GM18858 (cell line): ENCODE data around the gene LACTB.

Experiments used
- ATAC-seq: cut with Tn5 transposase; IDR thresholded peaks from one replicate; pipeline ENCODE4 v1.9.1; 2021; ENCODE audit not compliant: unreplicated experiment

The LACTB gene, protein sequence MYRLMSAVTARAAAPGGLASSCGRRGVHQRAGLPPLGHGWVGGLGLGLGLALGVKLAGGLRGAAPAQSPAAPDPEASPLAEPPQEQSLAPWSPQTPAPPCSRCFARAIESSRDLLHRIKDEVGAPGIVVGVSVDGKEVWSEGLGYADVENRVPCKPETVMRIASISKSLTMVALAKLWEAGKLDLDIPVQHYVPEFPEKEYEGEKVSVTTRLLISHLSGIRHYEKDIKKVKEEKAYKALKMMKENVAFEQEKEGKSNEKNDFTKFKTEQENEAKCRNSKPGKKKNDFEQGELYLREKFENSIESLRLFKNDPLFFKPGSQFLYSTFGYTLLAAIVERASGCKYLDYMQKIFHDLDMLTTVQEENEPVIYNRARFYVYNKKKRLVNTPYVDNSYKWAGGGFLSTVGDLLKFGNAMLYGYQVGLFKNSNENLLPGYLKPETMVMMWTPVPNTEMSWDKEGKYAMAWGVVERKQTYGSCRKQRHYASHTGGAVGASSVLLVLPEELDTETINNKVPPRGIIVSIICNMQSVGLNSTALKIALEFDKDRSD

DNA sequence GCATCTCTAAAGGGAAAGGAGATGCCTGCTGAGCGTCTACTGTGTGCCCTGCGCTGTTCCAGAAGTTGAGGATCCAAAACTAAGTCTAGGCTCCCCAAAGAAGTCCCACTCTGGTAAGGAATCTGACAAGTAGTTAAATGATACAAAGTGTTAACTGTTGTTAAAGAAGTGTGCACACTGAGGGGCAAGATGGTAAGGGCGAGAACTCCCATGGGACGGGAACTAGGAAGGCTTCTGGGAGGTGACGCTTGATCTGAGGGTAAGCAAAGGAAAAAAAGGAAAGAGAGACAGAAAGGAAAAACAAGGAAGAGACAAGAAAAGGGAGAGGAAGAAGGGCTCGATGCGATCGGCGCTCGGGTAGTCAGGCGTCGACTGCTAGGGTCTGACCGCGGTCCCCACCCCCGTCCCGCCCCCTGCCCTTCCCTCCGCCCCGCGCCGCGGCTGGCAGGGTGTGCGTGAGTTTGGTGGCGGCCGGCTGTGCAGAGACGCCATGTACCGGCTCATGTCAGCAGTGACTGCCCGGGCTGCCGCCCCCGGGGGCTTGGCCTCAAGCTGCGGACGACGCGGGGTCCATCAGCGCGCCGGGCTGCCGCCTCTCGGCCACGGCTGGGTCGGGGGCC is at the start of gene LACTB:
Gene LACTB (plus strand): TSS at position 480 of the 620 bp plus-strand sequence. CDS start 11 bp downstream, at position 491.
- ATAC-seq: peak; percentile 60

DNA sequence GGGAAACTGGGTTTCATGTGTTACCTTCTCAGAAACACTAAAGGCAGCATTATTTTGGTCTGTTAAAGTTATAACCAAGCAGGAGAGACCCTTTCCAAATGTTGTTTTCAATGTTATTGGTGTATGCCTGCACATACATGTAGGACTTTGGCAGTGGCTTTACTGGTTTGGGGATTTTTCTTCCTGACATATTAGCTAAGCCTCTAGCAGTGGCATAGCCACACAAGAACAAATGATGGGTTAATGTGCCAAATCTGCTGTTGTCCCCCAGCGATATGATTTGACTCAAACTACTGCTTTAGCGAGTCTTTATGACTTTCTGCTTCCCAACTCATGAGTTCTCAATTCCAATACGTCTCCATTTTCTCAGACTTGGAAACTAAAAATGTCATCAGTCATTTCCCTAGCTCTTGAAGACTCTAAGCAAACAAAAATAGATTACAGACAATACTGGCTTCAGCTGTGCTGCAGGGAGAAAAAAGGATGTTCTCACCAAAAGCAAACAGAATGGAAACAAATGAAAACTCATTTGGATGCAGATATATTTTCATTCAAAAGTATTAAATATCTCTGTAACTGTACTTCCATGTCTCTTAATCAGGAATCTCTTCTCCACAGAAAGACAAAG is 49.5 kb upstream of the LACTB start:
- no peak for ATAC-seq

DNA sequence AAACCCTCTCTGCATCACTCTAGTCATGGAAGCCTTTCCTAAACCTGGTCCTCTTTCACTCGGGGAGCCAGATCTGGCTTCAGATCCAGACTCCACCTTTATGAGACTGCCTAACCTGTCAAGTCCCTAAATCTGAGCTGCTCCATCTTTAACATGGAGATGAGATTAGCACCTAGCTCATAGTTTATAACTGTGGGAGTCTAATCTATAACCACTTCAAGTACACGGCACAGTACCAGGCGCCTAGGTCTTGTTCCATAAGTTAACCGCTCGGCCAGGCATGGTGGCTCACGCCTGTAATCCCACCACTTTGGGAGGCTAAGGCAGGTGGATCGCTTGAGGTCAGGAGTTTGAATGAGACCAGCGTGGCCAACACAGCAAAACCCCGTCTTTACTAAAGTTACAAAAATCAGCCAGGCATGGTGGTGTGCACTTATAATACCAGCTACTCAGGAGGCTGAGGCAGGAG is 48.8 kb upstream of the LACTB start:
- ATAC-seq: no peak

DNA sequence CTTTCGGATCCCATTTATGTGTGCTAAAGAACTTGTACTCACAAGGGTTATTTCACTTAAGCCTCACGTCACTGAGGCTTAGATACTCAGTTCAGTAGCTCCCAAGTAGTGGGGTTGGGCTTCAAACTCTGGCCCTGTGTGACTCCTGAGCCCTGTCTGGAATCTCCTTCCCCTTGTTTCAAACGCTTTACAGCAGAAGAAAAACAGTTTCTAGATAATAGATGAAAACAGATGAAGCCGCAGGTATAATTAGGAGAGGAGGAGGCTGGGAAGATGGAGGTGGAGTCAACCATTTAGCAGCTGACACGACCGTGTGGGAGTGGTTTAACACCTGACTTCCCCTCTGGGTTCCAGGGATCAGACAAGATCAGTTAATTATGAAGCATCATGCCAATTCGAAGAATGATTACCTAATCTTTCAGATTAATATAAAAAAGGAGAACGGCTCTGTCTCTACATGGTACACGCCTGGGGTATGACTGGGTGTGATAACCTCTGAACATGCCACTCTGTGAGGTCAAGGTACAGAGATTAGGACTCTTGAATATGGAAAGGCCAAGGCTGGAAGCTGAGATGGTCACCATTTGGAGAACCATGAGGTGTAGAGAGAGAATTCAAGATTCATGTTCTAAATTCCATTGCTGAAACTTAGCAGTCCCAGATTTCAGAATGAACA is 48.0 kb upstream of the LACTB start:
- ATAC-seq: no peak

DNA sequence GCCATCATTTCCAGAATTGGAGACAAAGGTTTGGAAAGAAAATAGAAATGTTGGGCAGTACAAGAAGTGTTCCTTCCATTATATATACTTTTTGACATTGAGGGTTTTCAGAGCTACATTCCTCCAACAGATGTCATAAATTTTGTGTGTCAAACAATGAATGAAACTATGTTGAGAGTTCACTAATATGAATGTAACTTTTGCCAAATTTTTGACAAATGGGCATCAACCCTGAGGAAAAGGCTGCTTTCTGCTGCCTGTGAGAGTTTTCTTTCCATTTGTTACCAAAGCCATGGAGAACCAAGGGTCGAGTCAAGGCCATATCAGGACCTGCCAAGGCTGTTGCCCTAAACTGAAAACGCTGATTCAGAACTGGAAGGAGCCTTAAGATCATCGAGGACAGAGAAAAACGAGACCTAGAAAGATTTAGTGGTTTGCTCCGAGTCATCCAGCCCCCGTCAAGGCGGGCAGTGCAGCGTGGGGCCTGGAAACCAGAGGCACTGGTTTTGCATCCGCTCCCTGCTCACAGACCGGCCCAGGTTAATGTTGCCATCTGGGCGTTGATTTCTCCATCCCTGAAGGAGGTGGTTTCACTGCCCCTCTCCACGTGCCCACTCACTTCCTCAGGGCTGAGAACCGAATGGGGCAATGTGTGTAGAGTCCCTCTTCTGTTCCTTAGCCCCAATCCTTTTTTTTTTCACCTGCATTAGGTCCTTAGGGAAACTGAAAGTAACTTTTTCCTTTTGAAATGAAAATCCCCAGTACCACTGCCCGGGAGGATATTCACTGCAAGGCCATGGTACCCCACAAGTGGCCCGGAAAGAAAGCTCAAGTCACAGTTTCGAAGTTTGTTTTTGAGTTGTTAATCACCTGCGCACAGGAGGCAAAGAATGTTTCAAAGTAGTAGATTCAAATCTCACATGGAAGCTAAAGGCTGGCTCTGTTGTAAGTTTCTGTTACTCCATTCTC is 46.4 kb upstream of the LACTB start:
- no peak for ATAC-seq

DNA sequence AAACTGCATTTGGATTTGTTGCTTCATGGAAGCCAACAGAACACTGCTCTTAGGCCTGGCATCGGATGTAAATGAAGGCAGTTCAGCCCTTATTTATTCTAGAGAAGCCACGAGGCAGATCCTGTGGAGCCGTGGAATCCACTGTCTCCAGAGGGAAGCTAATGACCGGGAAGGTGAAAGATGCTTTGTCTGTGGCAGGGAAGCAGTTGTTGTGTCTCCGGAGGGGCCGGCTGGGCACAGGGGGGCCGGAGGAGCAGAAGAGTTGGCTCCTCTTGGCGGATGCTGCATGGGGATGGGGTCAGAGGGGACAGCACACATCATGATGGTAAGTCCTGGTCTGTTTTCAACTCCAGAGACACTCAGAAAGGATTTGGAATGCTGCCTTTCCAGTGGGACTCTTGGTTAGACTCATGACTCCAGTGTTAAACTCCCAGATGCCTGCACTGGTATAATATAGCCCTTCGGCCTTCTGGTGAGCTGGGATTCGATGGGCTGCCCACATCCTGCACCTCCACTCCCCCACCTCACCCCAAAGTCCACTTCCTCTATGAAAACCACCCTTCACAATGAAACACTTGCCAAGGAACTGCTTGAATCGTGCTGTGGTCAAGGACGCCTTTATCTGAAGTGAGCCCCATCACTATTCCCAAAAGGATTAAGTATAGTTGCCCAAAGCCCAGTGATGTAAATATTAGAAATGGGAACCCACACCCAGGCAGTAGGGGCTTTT is 45.5 kb upstream of the LACTB start:
- ATAC-seq: no peak

DNA sequence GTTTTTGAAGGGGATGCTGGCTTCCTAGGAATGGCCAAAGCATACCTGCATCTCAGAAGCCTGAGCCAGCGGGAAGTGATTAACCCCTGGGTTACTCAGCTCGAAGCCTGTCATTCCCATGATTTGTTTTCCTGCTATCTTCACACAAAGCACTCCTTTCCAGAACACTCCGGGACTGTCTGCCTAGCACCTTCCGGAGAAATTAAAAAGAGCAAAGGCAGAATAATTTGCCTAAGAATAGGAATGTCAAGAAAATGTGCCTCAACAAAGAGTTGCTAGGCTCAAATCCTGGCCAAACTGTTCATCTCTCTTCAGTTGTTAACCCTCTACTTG is 45.0 kb upstream of the LACTB start:
- no peak for ATAC-seq

DNA sequence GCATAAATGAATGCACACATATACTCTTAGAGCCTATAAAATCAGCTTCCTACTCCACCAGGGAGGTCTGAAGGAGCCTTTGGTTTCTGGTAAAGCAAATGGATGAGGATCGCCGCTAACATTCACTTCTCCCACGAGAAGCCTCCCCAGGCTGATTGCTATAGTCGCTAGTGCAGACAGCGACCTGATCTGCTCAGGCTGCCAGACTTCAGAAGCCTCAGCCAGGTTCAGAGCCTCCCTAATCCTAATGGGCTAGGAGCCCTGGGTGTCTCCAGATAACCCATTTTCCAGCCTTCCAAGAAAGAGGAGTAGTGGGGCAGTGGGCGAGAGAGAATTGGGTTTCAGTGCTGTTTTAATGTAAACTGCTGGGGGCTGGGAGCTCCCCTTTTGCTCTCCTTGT is 43.7 kb upstream of the LACTB start:
- ATAC-seq: no peak

DNA sequence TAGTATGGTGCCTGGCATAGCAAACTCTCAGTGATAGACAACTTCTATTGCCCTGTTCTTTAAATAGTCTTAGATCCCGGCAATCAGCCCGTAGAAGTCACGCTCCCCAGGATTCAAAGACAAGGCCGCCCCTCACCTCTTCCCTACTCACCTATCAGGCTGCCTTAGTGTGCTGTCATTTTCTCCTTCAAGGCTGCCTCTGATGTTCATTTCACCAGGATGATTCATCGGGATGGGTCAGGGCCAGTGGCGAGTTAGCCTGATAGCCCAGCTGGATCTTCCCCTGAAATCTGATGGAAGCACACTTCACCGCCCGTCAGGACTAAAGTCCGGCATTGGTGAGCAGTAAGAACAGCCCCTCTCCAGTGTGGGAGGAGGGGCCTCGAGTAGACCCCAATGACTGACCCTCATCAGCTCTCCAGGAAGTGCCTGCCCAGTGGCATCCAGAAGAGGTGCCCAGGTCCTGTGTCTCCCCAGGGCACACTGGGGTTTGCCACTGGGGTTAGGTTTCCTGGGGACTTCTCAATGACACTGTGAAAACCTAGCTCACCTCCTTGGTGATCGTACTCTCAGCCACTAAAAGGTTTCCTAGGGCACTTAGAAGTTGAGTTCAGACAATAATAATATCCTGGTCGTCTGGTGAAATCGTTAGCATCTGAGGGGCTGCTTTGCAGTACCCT is 41.6 kb upstream of the LACTB start:
- ATAC-seq: no peak

DNA sequence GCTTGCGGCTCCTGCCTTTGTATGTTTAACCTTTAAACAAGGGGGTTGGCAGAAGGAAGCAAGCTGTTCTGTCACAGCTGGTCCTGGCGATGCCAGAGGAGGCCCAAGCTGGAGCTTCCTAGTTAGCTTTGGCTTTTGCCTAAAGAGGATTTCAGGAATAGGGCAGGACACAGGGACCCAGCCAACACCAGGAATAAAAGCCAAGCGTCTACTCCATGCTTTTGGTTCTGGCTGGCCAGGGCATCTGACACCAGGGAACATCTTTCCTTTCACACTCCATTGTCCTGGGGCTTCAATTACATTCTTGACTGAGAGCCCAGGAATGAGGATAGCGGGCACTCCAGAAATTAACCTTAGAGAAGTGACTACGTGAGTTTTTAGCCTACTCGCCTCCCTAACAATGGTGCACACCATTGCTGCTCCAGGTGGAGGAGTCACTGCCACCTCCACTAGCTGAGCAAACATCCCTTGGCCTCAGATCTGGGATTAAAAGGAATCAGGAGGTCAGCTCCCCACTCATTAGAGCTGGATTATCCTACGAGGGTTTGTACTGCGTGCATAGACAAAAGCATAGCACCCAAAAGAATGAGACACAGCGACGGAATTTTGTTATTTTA is 40.9 kb upstream of the LACTB start:
- ATAC-seq: no peak

DNA sequence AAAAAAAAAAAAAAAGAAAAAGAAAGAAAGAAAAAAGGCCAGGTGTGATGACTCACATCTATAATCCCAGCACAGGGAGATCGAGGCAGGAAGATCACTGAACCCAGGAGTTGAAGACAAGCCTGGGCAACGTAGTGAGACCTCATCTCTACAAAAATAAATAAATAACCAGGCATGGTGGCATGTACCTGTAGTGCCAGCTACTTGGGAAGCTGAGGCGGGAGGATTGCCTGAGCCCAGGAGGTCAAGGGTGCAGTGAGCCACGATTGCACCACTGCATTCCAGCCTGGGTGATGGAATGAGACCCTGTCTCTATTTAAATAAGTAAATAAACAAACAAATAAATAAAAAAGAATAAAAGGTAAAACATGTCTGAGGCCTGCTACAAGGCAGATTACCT is 39.3 kb upstream of the LACTB start:
- no peak for ATAC-seq

DNA sequence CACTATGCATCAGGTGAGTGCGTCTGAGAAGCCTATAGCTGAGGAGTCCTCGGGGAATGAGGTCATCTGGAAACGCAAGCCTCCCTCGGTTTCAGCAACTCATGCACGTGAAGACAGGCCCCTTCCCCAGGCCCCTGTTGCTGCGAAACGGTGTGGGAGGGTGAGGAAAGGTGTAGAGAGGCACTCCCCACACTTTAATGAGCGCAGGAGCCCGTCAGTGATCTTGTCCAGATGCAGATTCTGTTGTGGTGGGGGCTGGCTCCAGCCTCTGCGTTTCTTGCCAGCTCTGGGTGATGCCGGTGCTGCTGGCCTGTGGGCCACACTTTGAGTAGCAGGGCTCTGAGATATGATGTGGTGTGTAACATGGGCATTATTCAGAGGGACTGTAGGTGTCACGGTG is 38.6 kb upstream of the LACTB start:
- ATAC-seq: no peak

DNA sequence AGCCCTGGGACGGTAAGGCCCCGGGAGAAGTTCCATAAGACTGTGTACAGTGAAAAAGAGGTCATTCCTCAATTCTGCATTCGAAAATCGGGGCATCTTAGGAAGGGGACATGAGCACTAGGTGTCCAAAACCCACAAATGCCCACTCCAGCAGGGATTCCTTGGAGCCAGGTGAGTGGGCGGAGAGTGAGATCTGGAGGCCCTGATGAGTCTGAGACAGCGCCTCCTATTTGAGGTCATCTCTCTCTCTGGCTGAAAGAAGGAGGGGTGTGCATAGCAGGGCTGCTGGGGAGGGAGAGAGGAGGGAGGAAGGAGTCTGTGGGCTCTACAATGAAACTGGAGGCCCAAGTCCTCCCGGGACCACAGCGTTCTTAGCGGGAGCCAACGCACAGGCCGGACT is 38.1 kb upstream of the LACTB start:
- no peak for ATAC-seq

DNA sequence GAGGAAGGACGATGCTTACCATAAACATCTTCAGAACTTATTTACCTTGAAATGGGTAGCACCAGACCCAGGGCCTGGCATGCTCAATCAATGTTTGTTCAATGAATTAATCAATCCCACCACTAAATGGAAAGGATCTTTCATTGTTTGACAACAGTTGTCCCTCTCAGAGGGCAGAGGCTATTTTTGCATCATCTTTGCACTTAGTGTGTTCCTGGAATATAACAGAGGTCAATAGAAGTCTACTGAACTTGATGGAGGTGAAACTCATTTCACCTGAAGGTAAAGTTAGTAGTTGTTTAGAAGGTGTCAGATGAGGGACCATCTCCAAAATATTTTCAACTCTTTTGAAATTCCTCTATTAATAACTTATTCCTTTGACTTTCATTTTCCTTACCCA is 36.9 kb upstream of the LACTB start:
- ATAC-seq: no peak

DNA sequence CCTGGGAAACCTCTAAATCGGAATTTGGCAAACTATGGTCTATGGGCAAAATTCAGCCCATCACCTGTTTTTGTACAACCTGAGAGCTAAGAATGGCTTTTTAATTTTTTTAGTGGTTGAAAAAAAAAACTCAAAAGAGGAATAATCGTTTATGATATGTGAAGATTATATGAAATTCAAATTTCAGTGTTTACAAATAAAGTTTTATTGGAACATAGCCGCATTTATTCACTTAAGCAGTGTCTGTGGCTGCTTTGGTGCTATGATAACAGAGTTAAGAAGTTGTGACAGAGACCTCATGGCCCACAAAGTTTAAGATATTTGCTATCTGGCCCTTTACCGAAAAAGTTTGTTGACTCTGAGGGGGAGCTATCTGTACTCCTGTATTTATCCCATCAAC is 36.4 kb upstream of the LACTB start:
- no peak for ATAC-seq

DNA sequence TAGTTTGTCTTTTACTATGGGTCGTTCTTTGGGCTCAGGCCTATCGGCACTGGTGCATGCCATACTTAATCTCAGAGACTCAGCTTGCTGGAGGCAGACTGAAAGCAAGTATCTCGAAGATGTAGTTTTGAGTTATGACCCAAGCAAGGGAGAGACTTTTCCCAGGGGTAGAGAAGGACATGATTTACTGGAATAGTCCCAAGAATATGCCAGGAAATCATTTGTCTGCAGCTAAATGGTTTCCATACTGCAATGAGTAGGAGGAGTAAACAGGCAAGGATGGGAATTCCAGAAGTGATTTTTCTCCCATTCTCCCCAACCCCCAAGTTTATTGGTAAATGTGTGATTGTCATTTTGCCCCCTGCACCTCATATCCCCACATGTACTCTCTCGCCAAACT is 35.4 kb upstream of the LACTB start:
- no peak for ATAC-seq

DNA sequence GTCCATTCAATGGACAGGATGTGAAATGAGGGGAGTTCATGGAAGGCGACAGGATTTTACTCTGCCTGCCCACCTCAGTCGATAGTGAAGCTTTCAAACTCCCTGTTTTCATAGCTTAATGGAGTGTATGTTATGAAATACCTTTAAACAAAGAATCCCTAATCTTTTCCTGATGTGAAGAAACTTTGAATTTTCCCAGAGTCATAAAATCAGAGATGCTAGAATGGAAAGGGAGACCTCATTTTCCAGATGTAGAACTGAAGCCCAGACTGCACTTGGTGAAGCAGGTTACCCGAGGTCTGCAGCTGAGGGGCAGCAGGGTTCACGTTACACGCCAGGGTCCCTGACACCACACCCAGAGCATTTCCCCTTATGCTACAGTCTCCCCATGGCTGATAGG is 34.7 kb upstream of the LACTB start:
- no peak for ATAC-seq

DNA sequence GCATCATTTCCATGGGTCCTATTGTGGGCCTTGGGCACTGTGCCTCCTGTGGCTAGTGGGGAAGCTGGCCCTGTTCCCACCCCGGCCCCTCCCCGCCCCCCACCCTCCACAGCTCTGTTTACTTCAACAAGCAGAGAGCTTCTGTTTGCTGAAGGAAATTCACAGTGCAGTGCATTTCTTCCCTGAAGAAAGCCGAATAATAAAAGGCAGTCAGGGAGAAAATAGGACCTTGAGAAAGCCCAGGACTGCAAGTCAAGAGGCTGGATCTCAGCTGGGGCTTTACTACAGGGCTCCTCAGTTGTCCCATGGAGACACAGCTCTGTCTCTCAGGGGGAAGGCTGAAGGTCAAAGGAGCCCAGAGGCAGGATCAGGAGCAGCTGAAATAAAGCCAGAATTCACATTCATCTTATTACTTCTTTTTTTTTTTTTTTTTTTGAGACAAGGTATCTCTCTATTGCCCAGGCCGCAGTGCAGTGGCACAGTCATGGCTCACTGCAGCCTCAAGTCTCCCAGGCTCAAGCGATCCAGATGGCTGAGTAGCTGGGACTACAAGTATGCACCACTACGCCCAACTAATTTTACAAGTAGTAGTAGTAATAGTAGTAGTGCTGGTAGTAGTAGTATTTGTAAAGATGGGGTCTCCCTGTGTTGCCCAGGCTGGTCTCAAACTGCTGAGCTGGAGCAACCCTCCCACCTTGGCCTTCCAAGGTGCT is 33.0 kb upstream of the LACTB start:
- ATAC-seq: no peak
